IMR-90 (cell line): ENCODE data around the gene TJP3. TPM values are rescaled to one million over a fixed set of nuclear protein-coding genes. Genes with fewer than 3 reads are reported as not detected.
A peak's percentile ranks its signal among the peaks of the same experiment; 100 is the strongest.

Experiments used
- ATAC-seq: fragments of 200-7000 bp; cut with Tn5 transposase; 2 replicates; pipeline ENCODE4 v1.9.1; 2020; ENCODE audit warnings: low read depth, mild to moderate bottlenecking, moderate library complexity
- BruUV-seq: library from RNA; stranded (reverse); fragments of 400-500 nt; replicated peaks from 2 replicates; lab custom pipeline; 2021; lab: Mats Ljungman, UMichigan
- CTCF ChIA-PET: fragments of 300-600 bp; formaldehyde crosslinking; extraction: SDS; loops from one replicate; lab custom pipeline; 2021; ENCODE audit warnings: antibody characterized with exemption; lab: Yijun Ruan, JAX
- POLR2A ChIA-PET: fragments of 300-600 bp; sonication (Branson Sonifier 250); formaldehyde crosslinking; loops from one replicate; lab custom pipeline; 2022; ENCODE audit warnings: antibody characterized with exemption; ENCODE audit not compliant: unreplicated experiment; lab: Charles Lee
- DNase-seq: peaks from one replicate; pipeline ENCODE4 v3.0.0; 2013
- H2AFZ ChIP-seq: replicated peaks from 2 replicates; pipeline ENCODE3; 2013; ENCODE audit warnings: low read length, mild to moderate bottlenecking; ENCODE audit not compliant: poor library complexity
- H2AK5ac ChIP-seq: 2 replicates; pipeline ENCODE4 v1.6.1; 2013; ENCODE audit warnings: low read depth, low read length, inconsistent platforms
- H2AK9ac ChIP-seq: replicated peaks from 2 replicates; pipeline ENCODE3; 2013; ENCODE audit warnings: mild to moderate bottlenecking, low read depth, low read length, moderate library complexity; ENCODE audit not compliant: poor library complexity
- H2BK120ac ChIP-seq: 2 replicates; pipeline ENCODE4 v1.6.1; 2013; ENCODE audit warnings: low read depth, low read length, inconsistent platforms
- H2BK15ac ChIP-seq: 3 replicates; pipeline ENCODE4 v1.6.1; 2013; ENCODE audit warnings: low read depth, low read length, inconsistent platforms
- H2BK20ac ChIP-seq: 2 replicates; pipeline ENCODE4 v1.6.1; 2013; ENCODE audit warnings: low read depth, mild to moderate bottlenecking, inconsistent platforms, low read length, moderate library complexity
- H2BK5ac ChIP-seq: 2 replicates; pipeline ENCODE4 v1.6.1; 2013; ENCODE audit warnings: mild to moderate bottlenecking, low read depth, low read length, inconsistent platforms; ENCODE audit not compliant: poor library complexity, severe bottlenecking
- H3K14ac ChIP-seq: replicated peaks from 2 replicates; pipeline ENCODE4 v1.6.1; 2013; ENCODE audit warnings: low read depth, low read length, inconsistent platforms
- H3K18ac ChIP-seq: 2 replicates; pipeline ENCODE4 v1.6.1; 2013; ENCODE audit warnings: low read depth, low read length, control low read depth
- H3K23ac ChIP-seq: 2 replicates; pipeline ENCODE4 v1.6.1; 2013; ENCODE audit warnings: low read depth, low read length, inconsistent platforms
- H3K27ac ChIP-seq: 2 replicates; pipeline ENCODE4 v1.5.1; 2013; ENCODE audit warnings: mild to moderate bottlenecking, control low read depth, low read length; ENCODE audit not compliant: insufficient read depth
- H3K27me3 ChIP-seq: 2 replicates; pipeline ENCODE4 v1.6.1; 2013; ENCODE audit warnings: low read length; ENCODE audit not compliant: control insufficient read depth, insufficient read depth
- H3K36me3 ChIP-seq: 2 replicates; pipeline ENCODE4 v1.6.1; 2013; ENCODE audit warnings: low read length, mixed read lengths; ENCODE audit not compliant: control insufficient read depth, insufficient read depth
- H3K4ac ChIP-seq: 2 replicates; pipeline ENCODE4 v1.6.1; 2013; ENCODE audit warnings: low read depth, low read length, inconsistent platforms
- H3K4me1 ChIP-seq: 2 replicates; pipeline ENCODE4 v1.6.1; 2013; ENCODE audit warnings: low read length, mixed read lengths; ENCODE audit not compliant: control insufficient read depth, insufficient read depth
- H3K4me2 ChIP-seq: 2 replicates; pipeline ENCODE4 v1.6.1; 2013; ENCODE audit warnings: low read depth, mild to moderate bottlenecking, control low read depth, low read length, moderate library complexity
- H3K4me3 ChIP-seq: 2 replicates; pipeline ENCODE4 v1.5.1; 2013; ENCODE audit warnings: low read depth, mild to moderate bottlenecking, control low read depth, low read length, moderate library complexity; ENCODE audit not compliant: insufficient read depth
- H3K56ac ChIP-seq: 2 replicates; pipeline ENCODE4 v1.6.1; 2013; ENCODE audit warnings: low read length, inconsistent platforms; ENCODE audit not compliant: insufficient read depth; ENCODE audit errors: extremely low read depth
- H3K79me1 ChIP-seq, 2 experiments: 2 replicates each; pipeline ENCODE4 v1.6.1; 2013; ENCODE audit warnings: low read length in 2 of 2, inconsistent platforms in 1 of 2, low read depth in 1 of 2
- H3K9ac ChIP-seq: 2 replicates; pipeline ENCODE4 v1.6.1; 2013; ENCODE audit warnings: low read depth, low read length, control low read depth
- H3K9me1 ChIP-seq: 2 replicates; pipeline ENCODE4 v1.6.1; 2013; ENCODE audit warnings: low read length, inconsistent platforms; ENCODE audit not compliant: insufficient read depth
- H3K9me3 ChIP-seq: 2 replicates; pipeline ENCODE4 v1.6.1; 2013; ENCODE audit warnings: low read length; ENCODE audit not compliant: control insufficient read depth, insufficient read depth
- H4K20me1 ChIP-seq: 2 replicates; pipeline ENCODE4 v1.6.1; 2013; ENCODE audit warnings: low read length, inconsistent platforms; ENCODE audit not compliant: insufficient read depth
- H4K5ac ChIP-seq: 2 replicates; pipeline ENCODE4 v1.6.1; 2013; ENCODE audit warnings: mild to moderate bottlenecking, low read depth, low read length, control low read depth
- H4K8ac ChIP-seq, 2 experiments: 2 replicates each; pipeline ENCODE4 v1.6.1; 2013; ENCODE audit warnings: low read depth in 2 of 2, low read length in 2 of 2, control low read depth in 1 of 2, inconsistent platforms in 1 of 2
- H4K91ac ChIP-seq: 2 replicates; pipeline ENCODE4 v1.6.1; 2013; ENCODE audit warnings: low read depth, low read length, inconsistent platforms; ENCODE audit not compliant: insufficient read depth
- MAZ ChIP-seq: IDR thresholded peaks from 2 replicates; pipeline ENCODE4 v1.6.1; 2012; ENCODE audit warnings: low read depth, mild to moderate bottlenecking, low read length, improper control_type of control experiment, moderate library complexity, borderline replicate concordance
- NFE2L2 ChIP-seq: fragments of 150-350 bp; IDR thresholded peaks from 2 replicates; pipeline ENCODE4 v1.6.1; 2016; ENCODE audit warnings: low read depth, mild to moderate bottlenecking, low read length
- WGBS, 2 experiments: methylation state at CpG; one replicate each; pipeline versions ENCODE4 v1.1.5 to v1.1.7; 2013; ENCODE audit warnings: missing lambda C conversion rate in 2 of 2; ENCODE audit not compliant: insufficient read length in 1 of 2; ENCODE audit errors: extremely low coverage in 2 of 2; 5-methylcytosine and 5-hydroxymethylcytosine counted together
- dilution Hi-C: fragments of 300-500 bp; cut with HindIII; formaldehyde crosslinking; loops from one replicate; pipeline ENCODE4 v1.14.3; 2018; ENCODE audit warnings: low sequenced_read_pairs; ENCODE audit not compliant: unreplicated experiment
- in situ Hi-C: fragments of 300-500 bp; cut with MboI; formaldehyde crosslinking; loops from 3 replicates; pipeline ENCODE4 v1.14.3; 2019; ENCODE audit warnings: low sequenced_read_pairs, inconsistent platforms, mixed read lengths
- intact Hi-C: fragments of 100-400 bp; cut with micrococcal nuclease; formaldehyde crosslinking; loops from 2 replicates; pipeline ENCODE4 v1.10.0; 2022
- polyA plus RNA-seq, 3 experiments: library from polyadenylated mRNA; depleted of rRNA; stranded (reverse); fragments of >200 nt; gene quantifications; 2 replicates each; pipeline ENCODE4 v1.2.3, GENCODE V29; 2012; ENCODE audit warnings: low replicate concordance in 1 of 3
- total RNA-seq: library from RNA; depleted of rRNA; stranded (reverse); fragments of >200 nt; gene quantifications from 2 replicates; pipeline ENCODE4 v1.2.3, GENCODE V29; 2012
- TF ChIP-seq, protein P1 (sequence below): fragments of 150-350 bp; IDR thresholded peaks from 2 replicates; pipeline ENCODE4 v1.6.1; 2016; ENCODE audit warnings: low read depth, mild to moderate bottlenecking, low read length, moderate library complexity, borderline replicate concordance

Gene TJP3
- total and polyA plus RNA-seq, 2 of the 4 experiments (the other 2 are of a cell fraction): not detected

DNA sequence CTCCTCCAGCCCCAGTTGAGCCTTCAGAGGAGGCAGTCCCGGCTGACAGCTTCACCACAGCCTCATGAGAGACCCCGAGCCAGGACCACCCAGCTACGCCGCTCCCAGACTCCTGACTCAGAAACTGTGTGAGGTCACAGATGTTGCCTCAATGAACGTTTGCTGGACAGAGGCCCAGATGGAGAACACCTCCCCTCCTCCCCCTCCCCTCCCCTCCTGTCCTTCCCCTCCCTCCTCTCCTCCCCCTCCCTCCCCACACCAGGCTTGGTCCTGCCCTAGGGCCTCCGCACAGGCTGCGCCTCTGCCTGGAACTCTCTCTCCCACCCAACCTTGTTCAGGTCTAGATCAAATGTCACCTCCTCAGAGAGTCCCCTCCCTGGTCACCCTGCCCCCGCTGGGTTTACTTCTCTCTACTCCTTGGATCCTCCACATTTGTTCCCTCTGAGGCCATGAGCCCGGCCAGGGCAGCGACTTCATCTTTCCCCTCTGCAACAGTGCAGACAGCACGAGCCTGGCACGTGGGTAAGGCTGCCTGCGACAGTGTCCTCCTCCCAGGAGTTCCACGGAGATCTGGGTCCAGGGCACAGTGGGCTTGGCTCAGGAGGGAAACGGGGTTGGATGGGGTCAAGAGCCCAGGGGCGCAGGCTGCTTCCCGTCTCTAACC lies 25.3 kb upstream of the TJP3 start:
- H3K79me1 ChIP-seq: peaks cover 28 to 82% of the 10 kb centered on the region in 2 experiments
- intact Hi-C loops (no loop called here), in situ Hi-C loops (no loop called here), dilution Hi-C loops (no loop called here)
- H3K56ac ChIP-seq: no peak overlapping the region
- H3K4me3 ChIP-seq: no peak overlapping the region
- peak; percentile 64 for ATAC-seq
- H3K18ac ChIP-seq: no peak overlapping the region
- H3K4me2 ChIP-seq: no peak overlapping the region
- H3K9me3 ChIP-seq: peaks cover 6% of the 10 kb centered on the region
- H3K14ac ChIP-seq: no peak overlapping the region
- no peak overlapping the region for H3K27ac ChIP-seq
- no peaks in the 10 kb centered on the region for H3K27me3 ChIP-seq
- H2BK120ac ChIP-seq: no peak overlapping the region
- H3K4ac ChIP-seq: no peak overlapping the region
- CTCF ChIA-PET: no interaction called here
- peak; percentile 60 for DNase-seq
- H4K91ac ChIP-seq: no peak overlapping the region
- no peak overlapping the region for H2BK15ac ChIP-seq
- no peak overlapping the region for H3K9ac ChIP-seq
- peaks cover 9% of the 10 kb centered on the region; the same call in 1 of the 2 replicates for H3K4me1 ChIP-seq
- no peak overlapping the region for H2BK20ac ChIP-seq
- no peak overlapping the region for H2AK5ac ChIP-seq
- no peak overlapping the region for H2BK5ac ChIP-seq
- POLR2A ChIA-PET: no interaction called here
- no peak overlapping the region for H4K8ac ChIP-seq
- H4K20me1 ChIP-seq: peaks cover 58% of the 10 kb centered on the region
- no peak overlapping the region for H3K23ac ChIP-seq
- no peak overlapping the region for H4K5ac ChIP-seq
- peak overlapping the region; percentile 11 for H2AK9ac ChIP-seq
- no peak overlapping the region for H2AFZ ChIP-seq
- 77% methylated on average over 8 of the region's 17 CpGs; no CpG with 5 or more reads in 1 of the 2 experiments for WGBS, 2 experiments
- no TSS peak for BruUV-seq
- peaks cover 14% of the 10 kb centered on the region for H3K9me1 ChIP-seq
- peaks cover 19% of the 10 kb centered on the region for H3K36me3 ChIP-seq
- TF ChIP-seq MAZ (peak; percentile 22; the same call in 1 of the 2 replicates), NFE2L2 (no peak)
- TF ChIP-seq, protein P1, sequence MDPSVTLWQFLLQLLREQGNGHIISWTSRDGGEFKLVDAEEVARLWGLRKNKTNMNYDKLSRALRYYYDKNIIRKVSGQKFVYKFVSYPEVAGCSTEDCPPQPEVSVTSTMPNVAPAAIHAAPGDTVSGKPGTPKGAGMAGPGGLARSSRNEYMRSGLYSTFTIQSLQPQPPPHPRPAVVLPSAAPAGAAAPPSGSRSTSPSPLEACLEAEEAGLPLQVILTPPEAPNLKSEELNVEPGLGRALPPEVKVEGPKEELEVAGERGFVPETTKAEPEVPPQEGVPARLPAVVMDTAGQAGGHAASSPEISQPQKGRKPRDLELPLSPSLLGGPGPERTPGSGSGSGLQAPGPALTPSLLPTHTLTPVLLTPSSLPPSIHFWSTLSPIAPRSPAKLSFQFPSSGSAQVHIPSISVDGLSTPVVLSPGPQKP: no peak
